ENCODE results near the gene VAV2. TPM values are rescaled to one million over a fixed set of nuclear protein-coding genes. Genes with fewer than 3 reads are reported as not detected.

The VAV2 gene
- total and polyA plus RNA-seq, 4 donors, result 4.9 to 26.4 (median 17.0) TPM

DNA sequence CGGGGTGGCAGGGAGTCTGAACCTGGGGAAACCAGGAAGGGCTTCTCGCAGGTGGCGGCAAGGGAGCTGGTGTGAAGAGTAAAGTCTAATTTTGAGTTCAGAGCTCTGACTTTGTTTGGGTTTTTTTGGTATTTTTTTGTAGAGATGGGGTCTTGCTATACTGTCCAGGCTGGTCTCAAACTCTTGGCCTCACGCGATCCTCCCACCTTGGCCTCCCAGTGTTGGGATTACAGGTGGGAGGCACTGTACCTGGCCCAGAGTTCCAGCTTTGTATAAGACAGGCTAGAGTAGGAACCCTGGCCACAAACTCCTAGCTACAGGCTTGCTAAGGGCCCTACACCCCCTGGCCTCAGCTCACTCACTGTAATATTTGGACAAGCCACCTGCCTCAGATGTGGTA lies 148.9 kb downstream of the VAV2 start:
- no peak for DNase-seq (ENCODE audit: low spot score)
- no peak overlapping the region for H3K9ac ChIP-seq (ENCODE audit: low read depth in 1 of 2, low read length in 2 of 2)
- whole genome bisulfite sequencing, result 94% methylated on average over 5 of the region's 5 CpGs

DNA sequence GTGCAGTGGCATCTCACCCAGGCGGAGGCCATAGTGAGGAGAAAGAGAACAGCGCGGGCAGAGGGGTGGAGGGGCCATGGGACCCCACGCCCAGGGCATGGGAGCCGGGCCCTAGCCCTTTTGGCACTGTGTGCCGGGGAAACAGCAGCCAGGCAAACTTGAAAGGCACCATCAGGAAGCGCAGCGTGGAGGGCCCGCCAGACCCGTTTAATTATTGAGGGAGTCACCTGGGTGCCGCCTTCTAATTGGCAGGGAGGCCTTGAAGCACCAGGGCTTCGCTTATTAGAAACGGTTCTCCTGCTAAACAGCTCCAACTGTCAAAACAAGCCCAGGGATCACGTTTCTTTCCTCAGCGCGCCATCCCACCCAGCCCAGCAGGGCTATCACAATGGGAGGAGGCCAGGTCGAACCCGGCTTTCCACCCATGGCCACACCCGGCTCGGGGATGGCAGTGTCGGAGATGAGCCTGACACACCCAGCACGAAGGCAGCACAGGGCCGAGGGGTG lies 149.3 kb downstream of the VAV2 start:
- TF ChIP-seq RAD21 (IDR thresholded peaks at IDR 0.05) (no peak), GABPA (IDR thresholded peaks at IDR 0.05 in 1 of 2, conservative IDR thresholded peaks at IDR 0.05 in 1 of 2) (no peak)
- TF ChIP-seq, protein P1, sequence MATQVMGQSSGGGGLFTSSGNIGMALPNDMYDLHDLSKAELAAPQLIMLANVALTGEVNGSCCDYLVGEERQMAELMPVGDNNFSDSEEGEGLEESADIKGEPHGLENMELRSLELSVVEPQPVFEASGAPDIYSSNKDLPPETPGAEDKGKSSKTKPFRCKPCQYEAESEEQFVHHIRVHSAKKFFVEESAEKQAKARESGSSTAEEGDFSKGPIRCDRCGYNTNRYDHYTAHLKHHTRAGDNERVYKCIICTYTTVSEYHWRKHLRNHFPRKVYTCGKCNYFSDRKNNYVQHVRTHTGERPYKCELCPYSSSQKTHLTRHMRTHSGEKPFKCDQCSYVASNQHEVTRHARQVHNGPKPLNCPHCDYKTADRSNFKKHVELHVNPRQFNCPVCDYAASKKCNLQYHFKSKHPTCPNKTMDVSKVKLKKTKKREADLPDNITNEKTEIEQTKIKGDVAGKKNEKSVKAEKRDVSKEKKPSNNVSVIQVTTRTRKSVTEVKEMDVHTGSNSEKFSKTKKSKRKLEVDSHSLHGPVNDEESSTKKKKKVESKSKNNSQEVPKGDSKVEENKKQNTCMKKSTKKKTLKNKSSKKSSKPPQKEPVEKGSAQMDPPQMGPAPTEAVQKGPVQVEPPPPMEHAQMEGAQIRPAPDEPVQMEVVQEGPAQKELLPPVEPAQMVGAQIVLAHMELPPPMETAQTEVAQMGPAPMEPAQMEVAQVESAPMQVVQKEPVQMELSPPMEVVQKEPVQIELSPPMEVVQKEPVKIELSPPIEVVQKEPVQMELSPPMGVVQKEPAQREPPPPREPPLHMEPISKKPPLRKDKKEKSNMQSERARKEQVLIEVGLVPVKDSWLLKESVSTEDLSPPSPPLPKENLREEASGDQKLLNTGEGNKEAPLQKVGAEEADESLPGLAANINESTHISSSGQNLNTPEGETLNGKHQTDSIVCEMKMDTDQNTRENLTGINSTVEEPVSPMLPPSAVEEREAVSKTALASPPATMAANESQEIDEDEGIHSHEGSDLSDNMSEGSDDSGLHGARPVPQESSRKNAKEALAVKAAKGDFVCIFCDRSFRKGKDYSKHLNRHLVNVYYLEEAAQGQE (IDR thresholded peaks at IDR 0.05), result no peak
- TF ChIP-seq, protein P2, sequence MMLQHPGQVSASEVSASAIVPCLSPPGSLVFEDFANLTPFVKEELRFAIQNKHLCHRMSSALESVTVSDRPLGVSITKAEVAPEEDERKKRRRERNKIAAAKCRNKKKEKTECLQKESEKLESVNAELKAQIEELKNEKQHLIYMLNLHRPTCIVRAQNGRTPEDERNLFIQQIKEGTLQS (IDR thresholded peaks at IDR 0.05), result no peak
- WGBS, result 88% methylated on average over 23 of the region's 23 CpGs
- Histone ChIP-seq H3K9ac (ENCODE audit: low read depth in 1 of 2, low read length in 2 of 2) (no peak overlapping the region), H3K9me3 (ENCODE audit: control insufficient read depth in 4 of 4, low read length in 3 of 4) (no peaks in the 10 kb centered on the region), H3K4me1 (ENCODE audit: control insufficient read depth in 4 of 4, insufficient read depth in 4 of 4, low read length in 3 of 4) (peaks cover 0 to 14% (median 9%) of the 10 kb centered on the region in 4 donors), H3K4me3 (ENCODE audit: low read depth in 1 of 3, low read length in 3 of 3) (no peak overlapping the region), H3K36me3 (ENCODE audit: control insufficient read depth in 4 of 4, insufficient read depth in 3 of 4, low read depth in 1 of 4, low read length in 3 of 4) (no peaks in the 10 kb centered on the region), H3K27ac (ENCODE audit: low read depth in 1 of 2, low read length in 2 of 2) (no peak overlapping the region), H3K27me3 (ENCODE audit: control insufficient read depth in 4 of 4, insufficient read depth in 4 of 4, low read length in 3 of 4) (no peaks in the 10 kb centered on the region)
- no peak for DNase-seq (ENCODE audit: low spot score)

More for the DNA sequence above, 148.9 kb downstream of the VAV2 start:
- Histone ChIP-seq H3K4me1 (ENCODE audit: control insufficient read depth in 4 of 4, insufficient read depth in 4 of 4, low read length in 3 of 4) (peaks cover 0 to 14% (median 9%) of the 10 kb centered on the region in 4 donors), H3K27ac (ENCODE audit: low read depth in 1 of 2, low read length in 2 of 2) (peak overlapping the region in 1 of 2 donors; percentile 83), H3K27me3 (ENCODE audit: control insufficient read depth in 4 of 4, insufficient read depth in 4 of 4, low read length in 3 of 4) (no peaks in the 10 kb centered on the region), H3K36me3 (ENCODE audit: control insufficient read depth in 4 of 4, insufficient read depth in 3 of 4, low read depth in 1 of 4, low read length in 3 of 4) (no peaks in the 10 kb centered on the region), H3K4me3 (ENCODE audit: low read depth in 1 of 3, low read length in 3 of 3) (no peak overlapping the region), H3K9me3 (ENCODE audit: control insufficient read depth in 4 of 4, low read length in 3 of 4) (no peaks in the 10 kb centered on the region)
- TF ChIP-seq EGR1 (IDR thresholded peaks at IDR 0.05; ENCODE audit: low read depth in 2 of 2) (no peak), FOXA1 (IDR thresholded peaks at IDR 0.05) (no peak), RAD21 (IDR thresholded peaks at IDR 0.05) (no peak), YY1 (IDR thresholded peaks at IDR 0.05) (no peak), HNF4G (IDR thresholded peaks at IDR 0.05) (no peak), NR2F2 (IDR thresholded peaks at IDR 0.05) (no peak), JUND (IDR thresholded peaks at IDR 0.05) (no peak), TAF1 (conservative IDR thresholded peaks at IDR 0.05) (no peak), HNF4A (conservative IDR thresholded peaks at IDR 0.05) (no peak)
- TF ChIP-seq, protein P1 (IDR thresholded peaks at IDR 0.05), result no peak
- TF ChIP-seq, protein P3, sequence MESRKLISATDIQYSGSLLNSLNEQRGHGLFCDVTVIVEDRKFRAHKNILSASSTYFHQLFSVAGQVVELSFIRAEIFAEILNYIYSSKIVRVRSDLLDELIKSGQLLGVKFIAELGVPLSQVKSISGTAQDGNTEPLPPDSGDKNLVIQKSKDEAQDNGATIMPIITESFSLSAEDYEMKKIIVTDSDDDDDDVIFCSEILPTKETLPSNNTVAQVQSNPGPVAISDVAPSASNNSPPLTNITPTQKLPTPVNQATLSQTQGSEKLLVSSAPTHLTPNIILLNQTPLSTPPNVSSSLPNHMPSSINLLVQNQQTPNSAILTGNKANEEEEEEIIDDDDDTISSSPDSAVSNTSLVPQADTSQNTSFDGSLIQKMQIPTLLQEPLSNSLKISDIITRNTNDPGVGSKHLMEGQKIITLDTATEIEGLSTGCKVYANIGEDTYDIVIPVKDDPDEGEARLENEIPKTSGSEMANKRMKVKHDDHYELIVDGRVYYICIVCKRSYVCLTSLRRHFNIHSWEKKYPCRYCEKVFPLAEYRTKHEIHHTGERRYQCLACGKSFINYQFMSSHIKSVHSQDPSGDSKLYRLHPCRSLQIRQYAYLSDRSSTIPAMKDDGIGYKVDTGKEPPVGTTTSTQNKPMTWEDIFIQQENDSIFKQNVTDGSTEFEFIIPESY (IDR thresholded peaks at IDR 0.05), result no peak
- TF ChIP-seq, protein P2 (IDR thresholded peaks at IDR 0.05), result no peak
- TF ChIP-seq, protein P4, sequence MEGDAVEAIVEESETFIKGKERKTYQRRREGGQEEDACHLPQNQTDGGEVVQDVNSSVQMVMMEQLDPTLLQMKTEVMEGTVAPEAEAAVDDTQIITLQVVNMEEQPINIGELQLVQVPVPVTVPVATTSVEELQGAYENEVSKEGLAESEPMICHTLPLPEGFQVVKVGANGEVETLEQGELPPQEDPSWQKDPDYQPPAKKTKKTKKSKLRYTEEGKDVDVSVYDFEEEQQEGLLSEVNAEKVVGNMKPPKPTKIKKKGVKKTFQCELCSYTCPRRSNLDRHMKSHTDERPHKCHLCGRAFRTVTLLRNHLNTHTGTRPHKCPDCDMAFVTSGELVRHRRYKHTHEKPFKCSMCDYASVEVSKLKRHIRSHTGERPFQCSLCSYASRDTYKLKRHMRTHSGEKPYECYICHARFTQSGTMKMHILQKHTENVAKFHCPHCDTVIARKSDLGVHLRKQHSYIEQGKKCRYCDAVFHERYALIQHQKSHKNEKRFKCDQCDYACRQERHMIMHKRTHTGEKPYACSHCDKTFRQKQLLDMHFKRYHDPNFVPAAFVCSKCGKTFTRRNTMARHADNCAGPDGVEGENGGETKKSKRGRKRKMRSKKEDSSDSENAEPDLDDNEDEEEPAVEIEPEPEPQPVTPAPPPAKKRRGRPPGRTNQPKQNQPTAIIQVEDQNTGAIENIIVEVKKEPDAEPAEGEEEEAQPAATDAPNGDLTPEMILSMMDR (IDR thresholded peaks at IDR 0.05; ENCODE audit: low read depth, low read length, missing input control), result no peak
- TF ChIP-seq, protein P5, sequence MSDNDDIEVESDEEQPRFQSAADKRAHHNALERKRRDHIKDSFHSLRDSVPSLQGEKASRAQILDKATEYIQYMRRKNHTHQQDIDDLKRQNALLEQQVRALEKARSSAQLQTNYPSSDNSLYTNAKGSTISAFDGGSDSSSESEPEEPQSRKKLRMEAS (IDR thresholded peaks at IDR 0.05), result no peak
